ENCODE results near the gene NCOA3.
A peak's percentile ranks its signal among the peaks of the same experiment; 100 is the strongest.
"Not testable (repeated sequence)": the region's sequence is repeated elsewhere in the genome, so short reads cannot be mapped to it uniquely, and the experiment has no call there.

NCOA3 gene

DNA sequence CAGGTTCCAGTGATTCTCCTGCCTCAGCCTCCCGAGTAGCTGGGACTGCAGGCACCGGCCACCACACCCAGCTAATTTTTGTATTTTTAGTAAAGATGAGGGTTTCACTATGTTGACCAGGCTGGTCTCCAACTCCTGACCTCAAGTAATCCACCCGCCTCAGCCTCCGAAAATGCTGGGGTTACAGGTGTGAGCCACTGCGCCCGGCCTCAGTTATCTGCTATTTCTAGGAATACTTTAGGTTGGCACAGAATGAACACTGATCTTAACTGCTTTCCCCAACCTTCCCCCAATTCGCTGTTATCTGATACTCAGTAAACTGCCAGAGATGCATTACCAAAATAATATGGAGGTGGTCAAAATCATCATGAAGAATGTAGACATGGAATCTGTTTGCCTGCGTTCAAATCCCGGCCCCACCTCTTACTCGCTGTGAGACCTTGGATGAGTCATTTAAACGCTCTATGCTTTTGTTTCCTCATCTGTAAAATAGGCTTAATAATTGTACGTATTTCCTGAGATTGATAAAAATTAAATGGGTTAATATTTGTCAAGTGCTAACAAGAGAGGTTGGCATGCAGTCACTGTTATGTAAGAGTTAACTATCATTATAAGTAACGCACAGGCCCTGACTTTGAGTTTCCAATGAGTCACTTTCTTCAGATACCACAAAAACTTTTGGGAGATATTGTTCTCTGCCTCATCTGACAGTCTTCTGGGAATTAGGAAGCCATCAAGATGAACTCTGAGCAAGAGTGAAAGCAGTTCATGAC lies 44.5 kb upstream of the NCOA3 start:
- no peak overlapping the region for H3K27ac ChIP-seq
- TF ChIP-seq, protein P1, sequence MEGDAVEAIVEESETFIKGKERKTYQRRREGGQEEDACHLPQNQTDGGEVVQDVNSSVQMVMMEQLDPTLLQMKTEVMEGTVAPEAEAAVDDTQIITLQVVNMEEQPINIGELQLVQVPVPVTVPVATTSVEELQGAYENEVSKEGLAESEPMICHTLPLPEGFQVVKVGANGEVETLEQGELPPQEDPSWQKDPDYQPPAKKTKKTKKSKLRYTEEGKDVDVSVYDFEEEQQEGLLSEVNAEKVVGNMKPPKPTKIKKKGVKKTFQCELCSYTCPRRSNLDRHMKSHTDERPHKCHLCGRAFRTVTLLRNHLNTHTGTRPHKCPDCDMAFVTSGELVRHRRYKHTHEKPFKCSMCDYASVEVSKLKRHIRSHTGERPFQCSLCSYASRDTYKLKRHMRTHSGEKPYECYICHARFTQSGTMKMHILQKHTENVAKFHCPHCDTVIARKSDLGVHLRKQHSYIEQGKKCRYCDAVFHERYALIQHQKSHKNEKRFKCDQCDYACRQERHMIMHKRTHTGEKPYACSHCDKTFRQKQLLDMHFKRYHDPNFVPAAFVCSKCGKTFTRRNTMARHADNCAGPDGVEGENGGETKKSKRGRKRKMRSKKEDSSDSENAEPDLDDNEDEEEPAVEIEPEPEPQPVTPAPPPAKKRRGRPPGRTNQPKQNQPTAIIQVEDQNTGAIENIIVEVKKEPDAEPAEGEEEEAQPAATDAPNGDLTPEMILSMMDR (conservative IDR thresholded peaks at IDR 0.05): no peak

DNA sequence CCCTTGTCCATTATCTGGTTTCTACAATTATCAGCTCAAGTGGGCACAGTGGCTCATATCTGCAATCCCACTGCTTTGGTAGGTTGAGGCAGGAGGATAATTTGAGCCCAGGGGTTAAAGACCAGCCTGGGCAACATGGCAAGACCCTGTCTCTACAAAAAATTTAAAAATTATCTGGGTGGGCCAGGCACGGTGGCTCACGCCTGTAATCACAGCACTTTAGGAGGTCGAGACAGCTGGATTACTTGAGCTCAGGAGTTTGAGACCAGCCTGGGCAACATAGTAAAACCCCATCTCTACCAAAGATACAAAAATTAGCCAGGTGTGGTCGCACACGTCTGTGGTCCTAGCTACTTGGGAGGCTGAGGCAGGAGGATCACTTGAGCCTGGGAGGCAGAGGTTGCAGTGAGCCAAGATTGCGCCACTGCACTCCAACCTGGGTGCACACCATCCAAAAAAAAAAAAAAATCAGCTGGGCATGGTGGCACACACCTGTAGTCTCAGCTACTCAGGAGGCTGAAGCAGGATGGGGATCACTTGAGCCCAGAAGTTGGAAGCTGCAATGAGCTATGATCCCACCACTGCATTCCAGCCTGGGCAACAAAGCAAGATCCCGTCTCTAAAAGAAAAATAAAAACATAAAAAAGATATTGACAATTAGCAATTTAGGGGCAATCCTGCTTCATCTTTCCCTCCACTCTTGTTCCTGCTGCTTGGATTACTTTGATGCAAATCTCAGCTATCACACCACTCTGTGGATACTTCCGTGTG lies 43.2 kb upstream of the NCOA3 start:
- not testable (repeated sequence) for H3K27ac ChIP-seq

DNA sequence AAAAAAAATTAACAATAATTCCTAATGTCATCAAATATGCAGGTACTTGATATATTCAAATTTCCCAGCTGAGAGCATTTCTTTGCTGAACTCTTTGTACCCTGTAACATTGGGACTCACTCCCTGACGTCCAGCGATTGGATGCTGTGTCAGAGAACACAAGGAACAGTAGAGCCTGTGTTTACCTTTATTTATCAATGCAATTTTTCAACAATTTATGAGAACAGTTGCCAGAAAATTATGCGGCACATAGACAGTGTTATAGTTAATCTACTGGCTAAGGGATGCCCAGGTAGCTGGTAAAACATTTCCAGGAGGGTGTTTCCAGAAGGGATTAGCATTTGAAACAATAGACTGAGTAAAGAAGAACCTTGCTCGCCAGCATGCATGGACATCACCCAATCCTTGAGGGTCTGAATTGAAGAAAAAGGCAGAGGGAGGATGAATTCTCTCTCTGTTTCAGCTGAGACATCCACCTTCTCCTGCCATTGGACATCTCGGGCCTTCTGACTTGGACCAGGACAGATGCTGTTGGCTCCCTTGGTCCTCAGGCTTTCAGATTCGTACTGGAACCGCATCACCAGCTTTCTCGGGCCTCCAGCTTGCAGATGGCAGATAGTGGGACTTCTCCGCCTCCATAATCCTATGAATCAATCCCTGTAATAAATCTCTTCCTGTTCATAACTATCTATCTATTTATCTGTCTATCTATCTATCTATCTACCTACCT lies 42.2 kb upstream of the NCOA3 start:
- TF ChIP-seq, protein P1 (conservative IDR thresholded peaks at IDR 0.05): no peak
- no peak overlapping the region for H3K27ac ChIP-seq

DNA sequence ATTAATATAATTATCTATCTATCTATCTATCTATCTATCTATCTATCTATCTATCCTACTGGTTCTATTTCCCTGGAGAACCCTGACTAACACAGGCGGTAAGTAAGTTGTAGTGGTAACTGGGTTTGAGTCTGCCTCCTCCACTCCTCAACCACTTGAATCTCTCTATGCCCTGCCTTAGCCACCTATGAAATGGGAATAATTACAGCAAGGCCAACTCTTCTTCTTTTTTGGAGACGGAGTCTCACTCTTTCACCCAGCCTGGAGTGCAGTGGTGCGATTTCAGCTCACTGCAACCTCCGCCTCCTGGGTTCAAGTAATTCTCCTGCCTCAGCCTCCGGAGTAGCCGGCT lies 41.0 kb upstream of the NCOA3 start:
- not testable (repeated sequence) for H3K27ac ChIP-seq

DNA sequence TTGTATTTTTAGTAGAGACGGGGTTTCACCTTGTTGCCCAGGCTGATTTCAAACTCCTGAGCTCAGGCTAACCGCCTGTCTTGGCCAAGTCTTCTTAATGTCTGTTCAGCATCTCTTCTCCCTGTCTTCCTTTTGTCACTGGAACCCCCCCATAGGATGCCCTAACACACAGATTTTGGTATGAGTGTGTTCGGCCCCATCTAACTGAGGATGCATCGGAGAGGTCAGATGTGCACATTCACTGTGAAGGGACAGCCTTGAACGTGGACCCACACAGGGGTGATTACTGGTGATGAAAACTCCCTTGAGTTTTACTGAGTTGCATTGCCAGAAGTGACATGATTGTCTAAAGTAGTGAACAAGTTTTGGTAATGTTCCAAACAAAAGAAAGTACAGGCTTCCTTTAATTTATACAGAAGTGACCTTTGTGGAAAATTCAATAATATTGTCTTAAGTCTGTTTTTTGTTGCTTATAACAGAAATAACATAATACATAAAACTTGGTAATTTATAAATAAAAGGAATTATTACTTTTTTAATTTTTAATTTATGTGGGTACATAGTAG lies 40.5 kb upstream of the NCOA3 start:
- TF ChIP-seq, protein P1 (conservative IDR thresholded peaks at IDR 0.05): no peak
- H3K27ac ChIP-seq: no peak overlapping the region

DNA sequence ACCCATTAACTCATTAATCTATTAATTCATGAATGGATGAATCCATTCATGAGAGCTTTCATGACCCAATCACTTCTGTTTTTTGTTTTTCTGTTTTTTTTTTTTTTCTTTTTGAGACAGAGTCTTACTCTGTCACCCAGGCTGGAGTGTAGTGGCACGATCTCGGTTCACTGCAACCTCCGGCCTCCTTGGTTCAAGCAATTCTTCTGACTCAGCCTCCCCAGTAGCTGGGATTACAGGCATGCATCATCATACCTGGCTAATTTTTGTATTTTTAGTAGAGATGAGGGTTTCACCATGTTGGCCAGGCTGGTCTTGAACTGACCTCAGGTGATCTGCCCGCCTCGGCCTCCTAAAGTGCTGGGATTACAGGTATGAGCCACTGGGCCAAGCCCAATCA lies 39.8 kb upstream of the NCOA3 start:
- H3K27ac ChIP-seq: not testable (repeated sequence)

DNA sequence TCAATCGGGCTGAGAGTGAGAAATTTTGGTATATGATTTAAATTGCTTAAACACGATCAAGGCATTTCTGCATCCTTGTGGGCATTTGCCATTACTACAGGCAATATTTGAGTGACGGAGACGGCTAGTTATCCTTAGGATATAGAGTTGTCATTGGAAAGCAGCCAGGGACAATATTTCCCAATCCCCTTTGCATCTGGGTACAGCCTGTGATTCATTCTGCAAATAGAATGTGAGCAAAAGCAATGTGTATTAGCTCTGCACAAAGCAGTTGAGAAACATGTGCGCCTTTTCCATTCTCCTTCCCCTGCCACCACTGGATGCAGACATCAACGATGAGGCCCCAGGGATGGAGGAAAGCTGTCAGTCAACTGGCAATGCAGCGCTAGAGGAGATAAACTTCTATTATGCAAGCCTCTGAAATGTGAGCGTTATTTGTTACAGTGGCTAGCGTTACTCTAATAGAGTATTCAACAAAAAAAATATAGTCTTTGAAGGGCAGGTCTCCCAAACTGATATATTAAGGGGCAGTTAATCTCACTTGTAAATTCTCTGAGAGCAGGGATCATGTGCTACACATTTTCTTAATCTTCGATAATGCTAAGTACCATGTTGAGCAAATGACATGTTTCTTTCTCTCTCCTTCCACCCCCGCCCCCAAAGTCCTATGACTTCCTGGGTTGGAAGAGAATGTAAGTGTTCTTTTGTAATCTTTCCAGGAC lies 37.1 kb upstream of the NCOA3 start:
- TF ChIP-seq, protein P1 (conservative IDR thresholded peaks at IDR 0.05): peak; percentile 72

DNA sequence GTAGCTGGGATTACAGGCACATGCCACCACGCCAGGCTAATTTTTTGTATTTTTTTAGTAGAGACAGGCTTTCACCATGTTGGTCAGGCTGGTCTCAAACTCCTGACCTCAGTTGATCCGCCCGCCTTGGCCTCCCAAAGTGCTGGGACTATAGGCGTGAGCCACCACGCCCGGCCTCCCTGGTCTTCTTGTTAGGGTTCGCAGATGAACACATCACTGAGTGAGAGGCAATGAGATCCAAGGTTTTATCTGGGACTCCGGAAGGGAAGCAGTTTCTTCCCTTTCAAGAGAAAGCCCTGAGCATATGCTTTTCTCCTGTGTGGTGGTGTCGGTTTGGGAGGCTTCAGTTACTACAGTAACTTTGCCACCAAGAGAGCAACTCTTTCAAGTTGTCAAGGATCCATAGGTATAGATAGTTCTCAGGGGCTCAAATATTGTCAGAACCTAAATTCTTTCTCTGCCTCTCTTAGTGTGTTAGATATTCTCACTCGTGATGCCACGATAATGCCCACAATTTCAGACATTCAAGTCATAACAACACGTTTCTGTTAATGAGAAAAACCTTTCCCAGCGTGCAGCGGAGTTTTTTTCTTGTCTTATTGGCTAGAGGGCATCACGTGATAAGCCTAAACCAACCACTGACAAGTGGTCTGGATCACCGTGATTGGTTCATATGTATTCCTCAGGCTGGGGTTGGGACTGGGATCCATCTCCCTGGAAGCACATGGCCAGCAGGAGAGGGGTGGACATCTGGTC lies 36.2 kb upstream of the NCOA3 start:
- TF ChIP-seq, protein P1 (conservative IDR thresholded peaks at IDR 0.05): no peak
- peak overlapping the region; percentile 67 for H3K27ac ChIP-seq

More for the DNA sequence above, 37.1 kb upstream of the NCOA3 start:
- H3K27ac ChIP-seq: peak overlapping the region; percentile 67
